HG02943 (cell line): Measurements from ENCODE around the gene PRKCA.

Experiments used
- ATAC-seq: cut with Tn5 transposase; IDR thresholded peaks from one replicate; pipeline ENCODE4 v1.9.1; 2021; ENCODE audit warnings: mild to moderate bottlenecking, low read depth, moderate library complexity; ENCODE audit not compliant: unreplicated experiment

The PRKCA gene

GRCh38 chr17:66655861-66656260 lies 353.4 kb downstream of the PRKCA start:
- no peak for ATAC-seq

GRCh38 chr17:66661411-66662256 lies 359.2 kb downstream of the PRKCA start:
- ATAC-seq = no peak

- ATAC-seq = no peak
Observed at GRCh38 chr17:66662496-66662895, 360.1 kb downstream of the PRKCA start.

- ATAC-seq = no peak
Observed at GRCh38 chr17:66663041-66663606, 360.7 kb downstream of the PRKCA start.

GRCh38 chr17:66664336-66664735 lies 361.9 kb downstream of the PRKCA start:
- ATAC-seq = no peak

GRCh38 chr17:66665194-66665593 lies 362.8 kb downstream of the PRKCA start:
- no peak for ATAC-seq

GRCh38 chr17:66667090-66667489 lies 364.7 kb downstream of the PRKCA start:
- no peak for ATAC-seq

- ATAC-seq = no peak
Observed at GRCh38 chr17:66667491-66668030, 365.1 kb downstream of the PRKCA start.

- ATAC-seq = no peak
Observed at GRCh38 chr17:66670206-66670605, 367.8 kb downstream of the PRKCA start.

- ATAC-seq = no peak
Observed at GRCh38 chr17:66671156-66671555, 368.7 kb downstream of the PRKCA start.

GRCh38 chr17:66673668-66674276 lies 371.4 kb downstream of the PRKCA start:
- ATAC-seq = no peak

- ATAC-seq = no peak
Observed at GRCh38 chr17:66675273-66675990, 373.0 kb downstream of the PRKCA start.

- no peak for ATAC-seq
Observed at GRCh38 chr17:66675991-66676371, 373.6 kb downstream of the PRKCA start.

GRCh38 chr17:66676421-66676820 lies 374.0 kb downstream of the PRKCA start:
- ATAC-seq = no peak

- ATAC-seq = no peak
Observed at GRCh38 chr17:66677201-66677981, 375.0 kb downstream of the PRKCA start.

- ATAC-seq = no peak
Observed at GRCh38 chr17:66678061-66678460, 375.6 kb downstream of the PRKCA start.

GRCh38 chr17:66678827-66679226 lies 376.4 kb downstream of the PRKCA start:
- ATAC-seq = no peak

GRCh38 chr17:66679631-66680517 lies 377.5 kb downstream of the PRKCA start:
- no peak for ATAC-seq

GRCh38 chr17:66682283-66682682 lies 379.9 kb downstream of the PRKCA start:
- no peak for ATAC-seq
